8988T (cell line): ENCODE results near the gene PNRC2.
"Not testable (repeated sequence)": the region's sequence is repeated elsewhere in the genome, so short reads cannot be mapped to it uniquely, and the experiment has no call there.

ENCODE experiments used
- DNase-seq: peaks from one replicate; pipeline ENCODE4 v3.0.0; 2011

PNRC2 gene

GRCh38 chr1:23957096-23957495 is 2.5 kb upstream of the PNRC2 start:
- DNase-seq: no peak

DNA sequence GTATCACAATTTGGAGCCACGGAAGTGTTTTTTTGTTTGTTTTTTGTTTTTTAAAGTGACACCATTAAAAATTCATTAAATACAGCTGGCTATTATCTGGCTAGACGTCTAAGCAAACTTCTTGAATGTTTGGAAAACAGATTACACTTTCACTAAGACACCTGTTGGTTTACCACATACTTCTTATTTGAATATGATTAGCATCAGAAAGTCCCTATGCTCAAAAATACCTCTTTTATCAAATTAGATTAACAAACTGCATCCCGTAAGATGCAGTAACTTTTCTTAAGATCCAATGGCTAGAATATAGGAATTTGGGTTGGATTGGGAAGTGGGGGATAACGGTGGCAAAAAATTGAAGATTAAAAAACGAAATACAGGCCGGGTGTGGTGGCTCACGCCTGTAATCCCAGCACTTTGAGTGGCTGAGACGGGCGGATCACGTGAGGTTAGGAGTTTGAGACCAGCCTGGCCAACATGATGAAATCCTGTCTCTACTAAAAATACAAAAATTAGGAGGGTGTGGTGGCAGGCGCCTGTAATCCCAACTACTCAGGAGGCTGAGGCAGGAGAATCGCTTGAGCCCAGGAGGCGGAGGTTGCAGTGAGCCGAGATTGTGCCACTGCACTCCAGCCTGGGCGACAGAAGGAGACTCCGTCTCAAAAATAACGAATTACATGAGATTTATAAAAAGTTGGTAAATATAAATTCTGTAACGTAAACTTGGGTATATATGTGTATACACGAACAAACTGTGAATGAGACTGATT is 1.4 kb upstream of the PNRC2 start:
- not testable (repeated sequence) for DNase-seq

- peak; percentile 42 for DNase-seq
Measured at GRCh38 chr1:23958810-23959460, 693 bp upstream of the PNRC2 start.

DNA sequence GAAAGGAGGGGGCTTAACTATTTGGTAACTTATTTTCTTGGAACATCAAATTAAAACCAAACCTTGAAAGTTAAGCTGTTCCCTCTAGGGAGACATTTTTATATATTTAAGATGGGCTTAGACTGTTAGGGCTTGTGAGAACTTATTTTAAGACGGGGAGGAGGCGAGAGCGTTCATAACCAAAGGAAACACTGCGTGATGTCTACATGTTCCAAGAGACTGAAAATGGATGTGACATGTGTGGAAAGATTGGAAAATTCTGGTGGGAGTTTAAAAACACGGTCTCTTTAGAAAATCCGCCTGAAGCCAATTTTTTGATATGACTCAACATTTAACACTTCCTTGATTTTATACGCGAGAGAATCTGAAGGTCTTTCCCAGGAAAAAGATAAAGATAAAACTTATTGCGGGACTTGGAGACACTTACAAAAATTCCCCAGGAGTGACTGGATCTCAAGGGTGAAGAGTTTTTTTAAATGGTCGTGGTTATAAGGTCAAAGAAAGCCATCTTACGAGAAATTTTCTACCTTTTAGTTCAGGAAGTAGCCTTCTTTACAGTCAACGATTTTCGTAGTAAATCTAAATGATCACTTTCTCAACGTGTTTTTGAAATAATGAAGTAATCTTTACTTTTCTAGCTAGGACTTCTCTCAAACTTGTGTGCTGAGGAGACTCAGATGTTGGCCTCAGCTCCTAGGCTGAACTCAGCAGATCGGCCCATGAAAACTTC is 828 bp downstream of the PNRC2 start:
- no peak for DNase-seq

DNA sequence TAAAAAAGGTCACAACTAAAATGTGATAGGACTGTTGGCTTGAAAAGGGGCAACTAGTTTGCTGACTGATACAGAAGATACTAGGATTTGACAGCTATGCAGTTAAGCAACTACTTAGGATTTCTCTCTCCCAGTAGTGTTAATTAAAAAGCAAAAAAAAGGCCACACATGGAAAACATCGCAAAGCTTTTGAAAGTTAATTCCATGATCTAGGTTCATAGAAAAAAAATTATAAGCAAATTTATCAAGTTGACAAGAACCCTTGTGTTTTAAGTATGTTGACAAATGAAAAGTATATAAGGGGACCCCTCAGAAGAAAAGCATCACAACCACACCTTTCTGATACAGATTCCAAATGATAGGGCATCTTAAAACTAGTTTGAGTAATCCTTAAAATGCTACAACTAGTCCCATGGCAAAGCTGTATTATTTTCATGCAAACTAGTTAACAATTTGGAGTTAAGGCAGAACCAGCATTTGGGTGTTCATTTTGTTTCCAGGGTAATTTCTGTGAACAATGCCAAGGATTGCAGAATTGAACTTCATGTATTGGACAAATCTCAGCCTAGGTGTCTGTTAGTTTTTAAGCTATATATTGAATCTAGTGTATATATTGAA is 4.1 kb downstream of the PNRC2 start:
- DNase-seq: no peak

DNA sequence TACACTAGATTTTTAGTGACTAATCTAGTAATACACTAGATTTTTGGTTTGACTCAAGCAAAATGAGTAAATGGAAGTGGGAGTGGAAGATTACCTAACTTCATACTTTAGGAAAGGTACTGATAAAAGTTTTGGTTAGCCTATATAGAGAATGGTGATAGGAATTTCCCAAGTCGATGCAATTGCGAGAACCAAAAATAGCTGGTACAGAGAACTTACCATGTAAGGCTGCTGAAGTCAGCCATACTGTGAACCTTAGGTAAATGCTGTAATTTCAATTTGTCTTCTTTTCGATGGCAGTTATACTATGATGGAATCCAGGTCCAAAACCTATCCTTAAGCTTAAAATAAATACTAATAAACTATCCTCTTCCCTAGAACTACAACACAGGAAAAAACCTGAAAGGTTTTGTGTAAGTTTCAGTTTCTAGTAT is 4.6 kb downstream of the PNRC2 start:
- DNase-seq: no peak

DNA sequence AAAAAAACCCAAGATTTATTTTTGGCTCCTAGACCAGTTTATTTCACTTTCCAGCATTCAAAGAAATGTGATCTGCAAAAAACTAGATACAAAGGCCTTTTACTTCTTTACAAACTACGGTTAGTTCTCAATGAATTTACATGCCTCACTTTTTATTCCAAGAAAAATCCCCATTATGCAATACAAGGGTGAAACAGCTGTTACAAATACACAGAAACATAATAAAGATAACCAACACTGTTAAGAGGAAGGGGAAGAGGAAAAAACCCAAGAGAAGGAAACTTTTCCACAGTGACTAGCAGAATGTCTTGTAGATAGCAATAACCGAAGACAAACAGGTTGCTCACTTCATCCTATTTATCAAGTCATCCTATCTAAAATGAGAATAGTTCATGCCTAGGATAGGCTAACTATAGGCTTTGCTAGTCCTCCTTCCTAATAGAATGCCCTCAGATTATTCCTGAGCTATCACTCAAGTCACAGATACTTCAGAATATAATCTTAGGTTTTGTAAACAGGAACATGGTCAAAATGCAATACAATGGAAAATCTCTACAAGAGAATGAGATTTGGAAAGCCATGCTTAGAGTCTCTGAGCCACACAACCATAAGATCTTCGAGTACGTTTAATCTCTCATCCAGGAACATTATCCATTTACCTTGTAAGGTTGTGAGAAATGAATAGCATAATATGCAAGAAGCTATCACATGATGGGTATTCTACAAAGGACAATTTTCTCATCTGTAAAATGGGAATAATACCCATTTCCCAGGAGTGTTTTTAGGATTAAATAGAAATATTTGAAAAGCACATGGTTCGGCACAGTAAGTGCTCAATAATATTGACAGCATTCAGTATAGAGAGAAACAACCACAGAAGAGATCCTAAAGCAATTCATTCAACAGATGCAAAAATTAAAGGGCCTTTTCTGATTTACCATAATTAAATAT is 5.4 kb downstream of the PNRC2 start:
- DNase-seq: no peak

- DNase-seq: no peak
Measured at GRCh38 chr1:23966973-23967493, 7.4 kb downstream of the PNRC2 start.

DNA sequence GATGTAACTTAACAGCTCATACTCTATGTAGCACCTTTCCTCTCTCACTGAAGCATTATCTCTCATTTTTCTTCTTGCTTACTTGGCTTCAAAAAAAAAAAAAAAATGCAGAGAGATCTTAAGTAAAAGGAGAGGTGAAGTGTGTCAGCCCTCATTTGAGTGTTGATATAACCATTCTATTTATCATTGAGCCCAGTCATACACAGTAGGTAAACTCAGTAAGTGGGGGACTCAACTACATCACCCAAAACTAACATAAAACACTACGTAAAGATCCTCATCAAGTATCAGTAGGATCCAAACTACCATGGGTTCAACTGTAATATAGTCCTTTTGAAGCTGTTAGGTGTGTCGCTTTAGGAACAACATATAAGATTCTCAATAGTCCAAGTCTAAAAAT is 8.2 kb downstream of the PNRC2 start:
- no peak for DNase-seq

GRCh38 chr1:23977187-23977853 is 17.7 kb downstream of the PNRC2 start:
- no peak for DNase-seq

DNA sequence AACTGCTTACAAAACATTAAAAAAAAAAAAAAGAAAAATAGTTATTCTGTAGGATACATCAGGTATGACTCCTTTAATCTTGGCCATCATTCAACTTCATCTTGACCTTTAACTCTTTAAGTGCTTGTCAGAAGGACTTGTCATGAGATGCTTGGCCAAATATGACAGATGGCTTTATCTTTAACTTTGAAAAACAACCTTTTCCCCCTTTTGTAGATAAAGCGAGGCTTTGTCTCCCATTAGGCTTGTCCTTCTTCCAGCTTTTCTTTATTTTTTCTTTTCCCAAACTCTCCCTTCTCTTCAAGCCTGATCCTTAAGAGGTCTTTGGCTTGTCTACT is 18.2 kb downstream of the PNRC2 start:
- DNase-seq: no peak

- DNase-seq: no peak
Measured at GRCh38 chr1:23978805-23979204, 19.2 kb downstream of the PNRC2 start.

GRCh38 chr1:23979387-23979880 is 19.8 kb downstream of the PNRC2 start:
- DNase-seq: no peak

GRCh38 chr1:23979881-23980727 is 20.5 kb downstream of the PNRC2 start, which contains the start of gene SRSF10:
TSS of gene SRSF10 (minus strand) at chr1:23980327. CDS start at chr1:23980255, 72 bp downstream.
- peak; percentile 74 for DNase-seq

DNA sequence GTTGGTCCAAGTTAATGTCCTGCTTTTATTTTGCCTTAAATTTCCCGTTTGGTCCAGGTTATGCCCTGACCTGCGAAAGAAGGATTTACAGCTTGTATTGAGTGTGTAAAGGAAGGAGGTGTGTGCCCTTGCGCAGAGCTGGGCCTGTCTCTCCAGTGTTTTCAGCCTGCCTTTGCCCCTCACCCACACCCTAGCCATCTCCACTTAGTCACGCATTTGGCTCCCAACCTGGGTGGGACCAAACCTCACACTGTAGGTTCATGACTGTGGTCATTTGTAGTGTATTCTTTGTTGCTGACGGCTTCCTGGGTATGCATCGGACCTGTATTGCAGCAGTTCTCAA is 21.1 kb downstream of the PNRC2 start:
- no peak for DNase-seq

DNA sequence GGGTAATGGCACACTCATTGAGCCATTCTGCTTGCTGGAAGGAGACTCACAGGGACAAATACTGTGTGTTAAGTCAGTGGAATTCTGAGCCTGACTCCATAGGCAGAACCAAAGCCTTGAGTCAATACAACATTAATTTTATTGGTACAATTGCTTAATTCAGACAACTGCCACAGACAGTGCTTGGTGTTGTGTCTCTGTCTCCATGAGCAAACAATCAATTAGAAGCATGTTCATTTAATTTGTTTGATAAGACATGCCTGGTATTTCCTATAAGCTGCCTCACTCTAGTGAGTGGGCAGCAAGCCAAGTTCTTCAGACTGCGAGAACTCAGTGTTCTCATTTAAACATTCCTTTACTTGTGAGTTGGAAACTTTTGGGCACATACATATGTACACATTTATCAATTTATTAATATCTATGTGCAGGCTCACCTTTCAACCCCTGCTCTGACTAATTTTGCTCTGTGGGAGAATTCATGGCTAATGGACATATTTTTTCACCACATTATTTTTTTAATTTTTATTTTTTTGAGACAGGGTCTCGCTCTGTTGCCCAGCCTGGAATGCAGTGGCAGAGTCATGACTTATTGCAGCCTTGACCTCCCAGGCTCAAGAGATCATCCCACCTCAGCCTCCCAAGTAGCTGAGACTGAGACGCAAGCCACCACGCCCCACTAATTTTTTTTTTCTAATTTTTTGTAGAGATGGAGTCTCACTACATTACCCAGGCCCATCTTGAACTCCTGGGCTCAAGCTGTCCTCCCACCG is 25.0 kb downstream of the PNRC2 start:
- DNase-seq: no peak

DNA sequence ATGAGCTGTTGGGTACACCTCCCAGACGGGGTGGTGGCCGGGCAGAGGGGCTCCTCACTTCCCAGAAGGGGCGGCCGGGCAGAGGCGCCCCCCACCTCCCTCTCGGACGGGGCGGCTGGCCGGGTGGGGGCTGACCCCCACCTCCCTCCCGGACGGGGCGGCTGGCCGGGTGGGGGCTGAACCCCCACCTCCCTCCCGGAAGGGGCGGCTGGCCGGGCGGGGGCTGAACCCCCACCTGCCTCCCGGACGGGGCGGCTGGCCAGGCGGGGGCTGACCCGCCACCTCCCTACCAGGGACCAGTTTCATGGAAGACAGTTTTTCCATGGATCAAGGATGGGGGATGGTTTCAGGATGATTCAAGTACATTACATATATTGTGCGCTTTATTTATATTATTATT is 27.4 kb downstream of the PNRC2 start:
- DNase-seq: not testable (repeated sequence)

- no peak for DNase-seq
Measured at GRCh38 chr1:23989263-23989662, 29.6 kb downstream of the PNRC2 start.

- not testable (repeated sequence) for DNase-seq
Measured at GRCh38 chr1:23992011-23992410, 32.4 kb downstream of the PNRC2 start.

- DNase-seq: no peak
Measured at GRCh38 chr1:23995431-23995837, 35.8 kb downstream of the PNRC2 start.
